HG02678 (cell line): ENCODE measurements around the gene LRTM2.

Source experiments
- ATAC-seq: cut with Tn5 transposase; IDR thresholded peaks from one replicate; pipeline ENCODE4 v1.9.1; 2021; ENCODE audit warnings: mild to moderate bottlenecking, moderate library complexity; ENCODE audit not compliant: unreplicated experiment

Gene LRTM2

DNA sequence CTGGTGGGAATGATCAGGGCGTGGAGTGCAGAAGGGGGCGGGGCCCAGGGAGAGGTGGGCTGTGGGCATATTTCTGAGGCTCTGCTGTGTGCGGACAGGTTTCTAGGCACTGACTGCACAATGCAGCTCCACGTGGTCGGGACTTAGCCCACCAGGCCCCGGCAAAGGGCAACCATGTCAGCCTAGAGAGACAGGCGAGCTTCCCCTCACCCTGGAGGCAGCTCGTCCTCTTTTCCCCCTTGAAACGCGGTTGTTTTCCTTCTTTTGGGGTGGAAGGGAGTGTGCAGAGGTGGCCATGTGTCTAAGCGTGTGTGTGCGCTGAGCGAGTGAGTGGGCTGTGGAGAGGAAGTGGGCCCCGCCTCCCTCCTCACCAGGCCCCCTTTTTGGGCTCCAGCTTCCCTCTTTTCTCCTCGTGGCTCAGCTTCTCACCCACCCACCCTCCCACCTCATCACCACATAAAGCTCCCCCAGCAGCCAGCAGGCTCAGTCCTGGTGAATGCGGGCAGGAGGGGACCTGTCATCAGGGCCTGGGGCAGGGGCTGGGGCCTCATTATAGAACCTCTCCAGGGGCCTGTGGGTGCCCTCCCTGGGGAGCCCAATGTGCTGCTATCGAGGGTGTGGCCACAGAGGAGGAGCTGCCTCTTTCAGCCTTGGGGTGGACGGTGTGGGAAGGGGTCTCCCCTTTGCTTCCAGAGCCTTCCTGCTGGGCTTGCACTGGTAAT, 22.0 kb downstream of the LRTM2 start:
- ATAC-seq: no peak

DNA sequence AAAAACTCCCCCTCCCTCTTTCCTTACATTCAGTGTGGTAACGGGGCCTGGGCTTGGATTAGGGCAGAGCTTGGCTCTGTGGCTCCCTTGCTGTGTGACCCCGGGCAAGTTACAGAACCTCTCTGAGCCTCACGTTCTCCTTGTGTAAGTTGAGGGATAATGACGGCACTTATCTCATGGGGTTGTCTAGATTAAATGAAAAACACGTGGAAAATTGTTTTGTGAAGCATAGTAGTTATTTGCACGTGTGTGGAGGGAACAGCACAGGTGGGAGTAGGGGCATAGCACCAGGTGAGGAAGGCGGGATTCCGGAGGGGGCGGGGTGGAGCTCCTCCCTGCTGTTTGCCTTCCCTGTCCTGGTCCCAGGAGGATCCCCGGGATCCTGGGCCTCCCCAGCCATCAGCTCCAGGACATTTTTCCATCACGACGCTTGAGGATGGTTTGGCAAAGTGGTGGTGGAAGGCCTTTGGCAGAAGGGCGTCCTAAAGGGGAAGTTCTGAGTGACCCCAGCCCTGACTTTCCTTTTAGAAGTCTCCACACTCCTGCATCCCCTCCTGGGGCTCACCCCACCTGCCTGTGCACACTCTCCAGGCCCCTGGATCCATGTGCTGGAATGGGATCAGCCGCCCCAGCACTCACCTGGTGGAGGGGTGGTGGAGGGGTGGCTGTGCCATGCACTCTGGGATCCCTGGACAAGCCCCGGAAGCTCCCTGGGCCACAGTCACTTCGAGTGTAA, 22.7 kb downstream of the LRTM2 start:
- no peak for ATAC-seq

DNA sequence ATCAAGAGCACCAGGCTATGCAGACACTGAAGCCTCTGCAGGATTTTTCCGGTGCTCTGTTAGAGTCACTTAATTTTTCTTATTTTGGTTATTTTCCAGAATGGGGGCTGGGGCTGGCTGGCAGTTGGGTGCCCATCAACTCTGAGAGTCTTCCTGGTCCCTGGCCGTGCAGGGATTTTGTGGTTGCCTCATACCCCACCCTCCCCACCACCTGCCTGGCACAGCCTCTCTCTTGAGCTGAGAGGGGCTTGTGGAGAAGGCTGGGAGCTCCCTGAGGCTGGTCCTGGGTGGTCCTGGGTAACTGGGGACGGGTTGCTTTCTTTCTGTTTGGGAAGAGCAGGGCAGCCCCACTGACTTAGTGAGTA, 23.3 kb downstream of the LRTM2 start:
- ATAC-seq: no peak

DNA sequence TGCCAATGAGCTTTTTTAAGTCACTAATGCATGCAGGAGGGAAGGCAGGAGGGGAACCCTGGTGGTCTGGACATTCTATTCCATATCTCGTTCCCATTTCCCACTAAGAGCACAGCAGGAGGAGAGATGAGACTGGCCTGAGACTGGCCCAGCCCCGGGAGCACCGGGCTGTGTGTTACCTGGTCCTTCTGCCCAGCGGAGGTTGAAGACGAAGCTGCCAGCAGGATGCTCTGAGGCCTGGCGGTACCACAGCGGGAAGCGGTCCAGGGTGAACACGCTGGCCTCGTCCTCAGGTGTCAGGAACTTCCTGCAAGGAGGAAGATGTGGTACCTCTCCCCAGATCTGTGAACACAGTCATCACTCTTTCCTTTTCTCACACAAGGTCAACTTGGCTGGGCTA, 23.9 kb downstream of the LRTM2 start:
- no peak for ATAC-seq

DNA sequence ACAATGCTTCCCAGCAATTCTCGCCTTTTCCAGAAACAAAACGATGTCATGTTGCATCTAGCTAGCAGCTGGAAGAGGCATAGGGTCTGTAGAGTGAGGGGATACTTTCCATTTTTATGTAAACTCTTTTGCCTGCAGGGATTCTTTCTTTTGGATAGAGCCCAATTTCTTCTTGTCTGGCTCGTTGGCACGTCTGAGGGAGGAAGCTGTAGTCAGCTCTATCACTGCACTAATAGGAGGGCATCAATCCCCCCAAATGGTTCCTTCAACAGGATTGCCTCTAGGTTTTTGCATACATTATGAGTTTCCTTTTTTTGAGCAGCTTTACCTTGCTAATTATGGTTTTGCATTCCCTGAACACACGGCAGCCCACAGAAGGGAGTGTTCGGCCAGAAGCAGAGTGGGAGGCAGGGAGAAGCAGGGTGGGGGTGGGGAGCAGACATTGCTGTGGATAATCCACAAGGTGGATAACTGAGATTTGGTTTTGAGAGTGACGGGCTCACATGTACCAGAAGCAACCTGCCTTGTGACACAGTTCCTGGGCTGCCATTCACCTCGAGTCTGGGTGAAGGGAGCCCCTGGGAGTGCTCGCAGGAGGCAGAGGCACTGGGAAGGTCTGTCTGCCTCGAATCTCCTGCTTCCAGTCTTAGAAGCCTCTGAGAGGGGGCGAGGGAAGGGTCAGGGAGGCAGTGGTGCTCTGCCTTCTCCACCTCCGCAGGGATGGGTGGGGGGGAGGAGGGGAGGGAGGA, 24.5 kb downstream of the LRTM2 start:
- ATAC-seq: no peak

DNA sequence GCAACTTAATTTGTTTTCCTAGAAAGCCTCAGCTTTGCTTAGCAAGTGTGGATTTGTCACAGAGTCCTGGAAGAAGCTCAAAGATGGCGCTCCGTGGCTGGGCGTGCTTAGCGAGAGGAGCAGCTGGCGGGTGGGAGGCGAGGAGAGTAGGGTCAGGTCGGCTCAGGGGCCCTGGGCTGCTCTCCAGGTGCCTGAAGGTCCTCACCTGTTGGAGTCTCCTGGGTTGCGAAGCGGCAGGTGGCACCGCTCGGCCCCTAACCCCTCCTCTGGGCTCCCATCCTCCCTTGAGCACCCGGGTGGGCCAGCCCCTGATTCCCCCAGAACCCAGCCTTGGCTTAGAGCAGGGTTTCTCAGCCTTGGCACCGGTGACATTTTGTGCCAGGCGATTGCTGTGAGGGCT, 25.1 kb downstream of the LRTM2 start:
- no peak for ATAC-seq

DNA sequence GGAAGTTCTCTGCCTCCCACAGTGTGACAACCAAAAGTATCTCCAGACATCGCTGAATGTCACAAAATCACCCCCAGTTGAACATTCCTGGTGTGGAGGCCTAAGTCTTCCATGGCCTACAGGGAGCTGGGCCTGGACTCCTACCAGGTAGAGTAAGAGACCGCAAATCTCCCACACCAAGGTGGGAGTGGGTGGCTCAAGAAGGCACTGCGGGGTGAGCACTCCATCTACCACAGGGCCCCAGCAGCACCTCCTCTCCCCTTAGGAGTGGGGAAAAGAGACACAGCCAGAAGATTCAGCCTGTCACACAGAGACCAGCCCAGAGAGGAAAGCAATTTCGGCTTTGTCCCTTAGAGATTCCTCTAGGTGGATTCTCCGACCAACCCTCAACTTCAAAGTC, 25.5 kb downstream of the LRTM2 start:
- no peak for ATAC-seq

DNA sequence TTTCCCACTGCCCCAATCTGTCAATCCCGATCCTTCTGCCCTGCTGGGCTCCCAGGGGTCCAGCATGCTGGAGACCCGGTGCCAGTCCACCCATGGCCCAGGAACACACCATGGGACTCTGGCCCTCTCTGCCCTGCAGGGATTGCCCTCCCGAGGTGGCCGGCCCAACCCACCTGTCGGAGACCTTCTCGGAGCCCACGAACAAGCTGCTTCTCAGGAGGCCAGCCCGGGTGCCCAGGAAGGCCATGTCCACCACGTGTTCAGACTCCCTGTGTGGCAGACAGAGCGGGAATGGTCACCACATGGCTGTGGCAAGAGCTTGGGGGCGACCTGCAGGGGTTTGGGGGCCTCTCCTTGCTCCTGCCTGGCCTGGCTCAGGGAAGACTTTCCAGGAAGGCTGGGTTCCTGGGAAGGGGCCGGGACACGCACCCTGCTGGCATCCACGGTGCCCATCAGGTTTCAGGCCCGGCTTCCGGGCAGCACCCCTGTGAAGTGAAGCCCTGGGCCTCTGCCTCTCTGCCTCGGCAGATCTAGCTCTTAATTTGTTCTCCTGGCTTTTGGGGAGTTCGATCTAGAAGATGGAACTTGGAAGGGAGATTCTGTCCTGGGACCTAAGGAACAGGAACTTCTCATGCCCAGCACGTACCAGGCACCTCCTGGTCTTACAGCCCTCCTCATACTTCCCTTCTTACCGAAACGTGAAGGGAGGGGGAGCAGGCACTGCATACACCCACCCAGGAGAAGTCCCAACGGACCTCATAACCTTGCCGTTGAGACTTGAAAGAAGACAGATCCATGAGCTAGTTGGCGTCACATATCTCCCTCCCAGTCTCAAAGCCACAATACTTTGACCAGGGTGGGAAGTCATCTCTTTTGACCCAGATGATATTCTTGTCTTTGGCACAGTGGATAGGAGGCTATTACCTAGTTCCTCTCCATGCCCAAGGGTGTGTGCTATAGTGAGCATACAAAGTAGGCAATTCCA, 26.3 kb downstream of the LRTM2 start:
- ATAC-seq: no peak

DNA sequence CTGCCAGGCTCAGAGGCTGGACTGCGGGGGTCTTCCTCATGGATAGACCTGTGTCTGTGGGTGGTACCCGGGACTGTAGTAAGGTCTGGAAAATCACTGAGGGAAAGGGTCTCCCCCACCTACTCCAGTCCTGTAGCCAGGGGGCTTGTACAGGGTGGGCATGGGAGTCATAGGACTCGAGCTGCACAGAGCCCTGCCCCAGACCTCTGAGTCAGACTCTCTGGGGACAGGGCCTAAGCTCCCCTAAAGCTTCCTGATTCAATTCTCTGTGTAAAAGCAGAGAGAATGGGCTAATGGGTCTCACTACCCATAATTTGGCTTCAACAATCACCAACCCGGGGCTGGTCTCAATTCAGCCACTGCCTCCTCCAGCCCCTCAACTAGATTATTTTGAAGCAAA, 27.0 kb downstream of the LRTM2 start:
- no peak for ATAC-seq

DNA sequence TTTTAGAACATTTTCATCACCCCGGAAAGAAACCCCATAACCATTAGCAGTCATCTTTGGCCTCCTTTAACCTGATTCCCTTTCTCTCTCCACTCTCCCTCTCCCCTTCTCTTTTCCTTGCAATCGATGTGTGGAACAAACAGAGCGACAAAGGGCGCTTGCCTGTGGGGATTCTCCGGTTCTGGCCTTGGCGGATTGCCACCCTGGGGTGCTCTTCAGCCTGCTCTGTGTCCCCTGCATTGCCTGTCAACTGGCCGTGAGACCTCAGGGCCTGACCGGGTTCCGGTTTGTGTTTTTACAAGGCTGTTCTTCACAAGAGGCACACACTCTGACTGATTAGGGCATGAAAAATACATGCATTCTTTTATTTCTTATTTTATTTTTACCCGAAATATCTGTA, 27.8 kb downstream of the LRTM2 start:
- no peak for ATAC-seq

DNA sequence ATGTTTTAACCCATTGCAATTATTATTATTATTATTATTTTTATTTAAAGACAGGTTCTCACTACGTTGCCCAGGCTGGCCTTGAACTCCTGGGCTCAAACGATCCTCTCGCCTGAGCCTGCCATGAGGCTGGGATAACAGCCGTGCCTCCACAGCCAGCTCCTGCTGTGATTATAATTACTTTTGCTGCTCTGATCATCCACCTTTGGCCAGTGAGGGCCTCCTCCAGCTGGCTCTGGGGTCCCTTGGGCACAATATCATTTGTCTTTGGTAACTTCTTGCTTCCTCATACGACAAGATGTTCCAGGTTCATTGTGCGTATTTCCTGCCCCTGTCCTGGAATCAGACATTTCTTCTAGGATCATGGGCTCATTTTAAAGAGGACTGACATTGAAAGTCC, 28.4 kb downstream of the LRTM2 start:
- ATAC-seq: no peak

DNA sequence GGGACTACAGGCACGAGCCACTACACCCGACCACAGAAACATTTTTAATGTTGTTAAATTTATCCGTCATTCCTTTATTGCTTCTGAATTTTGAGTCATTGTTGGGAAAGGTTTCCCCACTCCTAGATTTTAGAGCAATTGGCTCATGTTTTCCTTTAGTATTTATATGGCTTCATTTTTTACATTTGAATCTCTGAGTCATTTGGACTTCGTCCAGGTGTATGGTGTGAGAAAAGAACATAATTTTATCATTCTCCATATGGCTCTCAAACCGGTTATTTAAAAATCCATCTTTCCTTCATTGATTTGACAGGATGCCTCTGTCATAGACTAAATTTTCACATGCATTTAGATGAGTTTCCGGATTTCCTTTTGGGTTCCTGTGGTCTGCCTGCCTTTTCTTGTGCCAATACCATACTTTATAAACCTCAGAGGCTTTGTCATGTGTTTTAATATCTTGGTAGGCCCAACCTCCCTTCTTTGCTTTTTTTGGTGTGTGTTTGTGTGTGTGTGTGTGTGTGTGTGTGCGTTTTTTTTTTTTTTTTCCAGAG, 30.9 kb downstream of the LRTM2 start:
- no peak for ATAC-seq

DNA sequence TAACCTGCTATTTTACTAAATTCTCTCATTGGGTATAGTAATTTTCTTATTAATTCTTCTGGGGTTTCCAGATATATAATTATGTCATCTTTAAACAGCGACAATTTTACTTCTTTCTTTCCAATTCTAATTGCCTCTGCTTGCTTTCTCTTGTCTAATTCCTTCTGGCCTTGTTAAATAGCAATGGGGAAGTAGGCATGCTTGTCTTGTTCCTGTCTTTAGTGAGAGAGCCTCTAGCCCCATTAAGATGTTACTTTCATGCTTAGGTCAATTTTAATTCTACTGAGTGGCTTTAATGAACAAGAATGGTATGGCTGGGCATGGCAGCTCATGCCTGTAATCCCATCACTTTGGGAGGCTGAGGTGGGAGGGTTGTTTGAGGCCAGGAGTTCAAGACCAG, 31.7 kb downstream of the LRTM2 start:
- ATAC-seq: no peak

DNA sequence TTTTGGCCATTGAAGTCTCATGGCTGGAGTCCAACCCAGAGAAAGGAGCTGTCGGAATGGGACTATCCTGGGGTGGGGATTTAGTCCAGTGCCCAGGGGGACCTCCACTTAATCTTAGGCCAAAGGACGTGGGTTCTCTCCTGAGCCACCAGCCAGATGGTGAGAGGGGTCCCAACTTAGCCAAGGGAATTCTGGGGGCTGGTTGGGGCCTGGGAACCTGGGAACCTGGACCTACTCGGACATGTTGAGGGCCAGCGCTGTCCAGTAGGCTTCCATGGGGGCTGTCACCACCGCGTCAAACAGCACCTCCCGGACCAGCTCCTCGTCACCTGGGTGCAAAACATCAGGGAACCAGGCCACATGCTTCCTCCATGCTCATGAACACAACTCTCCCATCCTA, 33.4 kb downstream of the LRTM2 start:
- no peak for ATAC-seq

DNA sequence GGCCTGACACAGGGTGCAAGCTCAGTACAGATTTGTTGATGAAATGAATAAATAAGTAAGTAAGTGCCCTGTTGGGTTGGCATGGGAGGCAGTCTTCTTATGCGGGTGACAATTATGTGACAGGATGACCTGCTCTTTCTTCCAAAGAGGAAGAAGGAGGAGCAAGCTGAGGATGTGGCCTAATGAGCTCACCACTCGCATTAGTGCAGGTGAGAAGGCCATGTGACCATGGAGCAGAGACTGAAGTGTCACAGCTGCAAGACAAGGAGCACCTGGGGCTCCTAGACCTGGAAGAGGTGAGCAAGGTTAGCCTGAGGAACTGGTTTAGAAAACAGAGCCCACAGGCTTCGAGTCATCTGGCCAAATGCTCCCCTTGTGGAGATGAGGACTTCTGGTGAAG, 34.9 kb downstream of the LRTM2 start:
- no peak for ATAC-seq

DNA sequence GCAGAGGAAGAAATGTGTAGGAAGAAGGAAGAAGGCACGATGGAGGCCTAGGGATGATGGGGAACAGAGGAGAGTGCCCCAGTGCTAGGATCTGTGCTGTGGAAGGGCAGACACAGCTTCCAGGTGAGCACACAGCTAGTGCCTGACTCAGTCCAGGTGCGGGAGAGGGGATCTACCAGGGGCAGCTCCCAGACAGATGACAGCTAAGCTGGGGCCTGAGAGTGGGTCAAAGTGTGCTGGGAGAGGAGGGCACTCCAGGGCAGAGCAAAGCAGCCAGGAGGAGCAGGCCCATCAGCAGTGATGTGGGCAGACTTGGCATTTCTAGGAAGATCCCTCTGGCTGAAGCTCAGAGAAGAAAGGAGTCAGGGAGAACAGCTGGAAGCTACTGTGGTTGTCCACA, 36.7 kb downstream of the LRTM2 start:
- no peak for ATAC-seq

DNA sequence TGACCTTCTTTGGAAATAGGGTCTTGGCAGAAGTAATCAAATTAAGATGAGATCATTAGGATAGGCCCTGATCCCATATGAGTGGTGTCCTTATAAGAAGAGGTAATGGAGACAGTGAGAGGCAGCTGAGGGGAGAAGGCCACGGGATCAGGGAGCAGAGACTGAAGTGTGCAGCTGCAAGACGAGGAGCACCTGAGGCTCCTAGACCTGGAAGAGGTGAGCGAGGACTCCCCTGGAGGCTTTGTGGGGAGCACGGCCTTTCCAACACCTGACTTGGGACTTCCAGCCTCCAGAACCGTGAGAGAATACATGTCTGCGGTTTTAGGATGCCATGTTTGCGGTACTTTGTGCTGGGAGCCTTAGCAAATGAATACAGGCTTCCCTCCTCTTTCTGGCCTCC, 37.5 kb downstream of the LRTM2 start:
- no peak for ATAC-seq

DNA sequence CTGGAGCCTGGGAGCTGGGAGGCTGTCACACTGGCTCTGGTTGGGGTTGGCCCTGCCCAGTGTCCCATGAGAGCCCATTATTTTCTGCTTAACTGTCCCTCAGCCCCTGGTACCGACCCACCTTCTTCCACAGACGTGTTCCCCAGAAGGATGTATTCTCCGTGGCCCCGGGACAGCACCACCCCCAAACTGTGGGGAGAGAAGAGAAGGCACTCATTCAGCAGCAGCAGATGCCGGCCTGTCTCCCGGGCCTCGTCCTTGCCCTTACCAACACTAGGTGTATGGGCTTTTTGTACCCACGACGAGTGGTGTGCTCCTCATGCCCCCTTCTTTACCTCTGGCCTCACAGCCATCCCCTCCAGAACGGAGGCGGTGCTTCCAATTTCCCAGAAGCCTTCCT, 38.1 kb downstream of the LRTM2 start:
- ATAC-seq: no peak

DNA sequence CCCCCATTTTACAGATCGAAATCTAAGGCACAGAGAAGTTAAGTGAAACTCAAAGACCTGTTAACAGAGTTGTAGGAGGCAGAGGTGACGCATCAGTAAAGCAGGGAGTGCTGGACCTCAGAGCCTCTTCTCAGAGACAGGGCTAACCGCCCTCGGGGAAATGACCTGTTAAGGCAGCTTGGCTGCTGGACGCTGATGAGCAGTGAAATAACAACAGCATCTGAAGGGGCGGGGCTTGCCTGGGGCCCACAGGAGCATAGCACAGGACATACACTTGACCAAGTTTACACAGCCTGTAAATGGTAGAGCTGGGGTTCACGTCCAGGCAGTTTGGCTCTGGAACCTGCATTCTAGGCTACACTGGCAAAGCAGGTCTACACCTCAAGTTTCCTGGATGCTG, 39.3 kb downstream of the LRTM2 start:
- ATAC-seq: no peak

DNA sequence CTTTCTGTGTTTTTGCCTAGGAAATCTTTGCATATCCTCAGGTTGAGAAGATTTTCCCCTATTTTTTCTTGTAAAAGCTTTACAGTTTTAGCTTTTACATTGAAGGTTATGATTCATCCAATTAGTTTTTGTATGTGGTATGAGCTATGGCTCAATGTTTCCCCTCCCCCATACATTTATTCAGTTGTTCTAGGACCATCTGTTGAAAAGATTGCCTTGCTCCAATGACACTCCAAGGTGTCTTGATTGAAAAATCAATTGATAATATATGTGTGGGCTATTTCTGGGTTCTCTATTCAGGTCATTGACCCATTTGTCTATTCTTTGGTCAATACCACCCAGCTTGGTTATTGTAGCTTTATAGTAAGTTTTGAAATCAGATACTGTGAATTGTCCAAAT, 42.6 kb downstream of the LRTM2 start:
- ATAC-seq: no peak

DNA sequence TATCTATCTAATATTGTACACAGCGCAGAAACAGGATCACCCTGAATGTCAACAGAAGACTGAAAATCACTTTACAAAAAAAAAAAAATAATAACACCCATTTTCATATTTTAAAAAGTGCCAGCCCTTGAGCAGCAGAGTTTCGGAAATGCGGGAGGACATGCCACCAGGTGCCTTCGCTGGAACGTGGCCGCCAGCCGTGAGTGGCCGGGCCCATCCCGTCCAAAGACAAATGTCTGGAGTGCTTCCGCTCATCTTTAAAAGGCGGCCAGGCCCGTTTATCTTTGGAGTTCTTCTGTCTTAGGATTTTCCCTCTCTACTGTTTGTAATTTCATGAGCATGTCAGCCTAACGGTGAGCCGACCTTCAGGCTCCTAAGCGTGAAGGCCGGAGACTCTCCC, 43.5 kb downstream of the LRTM2 start:
- ATAC-seq: no peak
